Mammary epithelial cell (primary cell): Measurements from ENCODE around the gene RNF208.

ENCODE experiments used
- EZH2 ChIP-seq: IDR thresholded peaks from 2 replicates; pipeline ENCODE4 v1.6.1; 2012; ENCODE audit warnings: low read length, inconsistent platforms, borderline replicate concordance
- TF ChIP-seq, protein P1 (sequence below), 2 donors: IDR thresholded peaks in 1 of 2; conservative IDR thresholded peaks in 1 of 2; 2 replicates each; pipeline ENCODE4 v1.5.1; 2011 to 2012; ENCODE audit warnings: inconsistent platforms in 2 of 2, low read length in 2 of 2, mild to moderate bottlenecking in 2 of 2, control low read depth in 1 of 2, low read depth in 1 of 2; ENCODE audit not compliant: insufficient read depth in 1 of 2; ENCODE audit errors: extremely low read depth in 1 of 2

DNA sequence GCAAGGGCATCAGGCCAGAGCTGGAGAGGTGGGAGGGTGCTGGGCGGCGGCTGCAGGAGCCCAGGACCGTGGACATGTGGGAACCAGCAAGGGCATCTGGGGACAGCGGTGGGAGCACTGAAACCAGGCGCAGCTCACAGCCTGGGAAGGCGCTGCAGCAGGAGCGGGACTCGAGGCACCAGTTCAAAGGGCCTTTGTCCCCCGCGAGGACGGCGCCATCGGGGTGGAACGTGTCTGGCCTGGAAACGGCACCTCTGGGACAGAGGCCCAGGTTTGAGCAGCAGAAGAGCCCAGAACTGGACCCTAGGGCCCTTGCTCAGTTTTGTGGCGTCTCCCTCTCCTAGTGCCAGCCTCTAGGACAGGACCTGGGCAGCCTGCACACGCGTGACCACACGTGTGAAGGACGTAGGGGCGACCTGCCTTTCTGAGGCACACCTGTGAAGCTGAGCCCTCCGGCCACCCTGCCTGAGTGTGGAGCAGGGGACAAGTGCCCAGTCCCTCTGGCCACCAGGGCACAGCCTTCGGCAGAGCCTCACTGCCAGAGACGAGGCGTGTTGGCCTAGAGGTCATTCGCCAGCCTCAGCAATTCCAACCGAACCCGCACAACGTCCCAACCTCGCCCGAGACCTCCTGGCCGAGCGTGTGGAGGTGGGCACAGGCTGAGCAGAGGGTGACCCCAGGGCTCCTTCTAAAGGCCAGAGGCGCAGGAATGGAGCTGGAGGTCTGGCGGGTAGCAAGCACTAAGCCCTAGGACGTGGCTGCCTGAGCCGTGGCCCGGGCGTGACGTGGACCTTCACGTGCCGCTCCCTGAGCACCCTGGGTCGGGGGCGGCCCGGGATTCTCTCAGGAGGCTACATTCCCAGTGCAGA is 48.0 kb downstream of the RNF208 start:
- TF ChIP-seq, protein P1, sequence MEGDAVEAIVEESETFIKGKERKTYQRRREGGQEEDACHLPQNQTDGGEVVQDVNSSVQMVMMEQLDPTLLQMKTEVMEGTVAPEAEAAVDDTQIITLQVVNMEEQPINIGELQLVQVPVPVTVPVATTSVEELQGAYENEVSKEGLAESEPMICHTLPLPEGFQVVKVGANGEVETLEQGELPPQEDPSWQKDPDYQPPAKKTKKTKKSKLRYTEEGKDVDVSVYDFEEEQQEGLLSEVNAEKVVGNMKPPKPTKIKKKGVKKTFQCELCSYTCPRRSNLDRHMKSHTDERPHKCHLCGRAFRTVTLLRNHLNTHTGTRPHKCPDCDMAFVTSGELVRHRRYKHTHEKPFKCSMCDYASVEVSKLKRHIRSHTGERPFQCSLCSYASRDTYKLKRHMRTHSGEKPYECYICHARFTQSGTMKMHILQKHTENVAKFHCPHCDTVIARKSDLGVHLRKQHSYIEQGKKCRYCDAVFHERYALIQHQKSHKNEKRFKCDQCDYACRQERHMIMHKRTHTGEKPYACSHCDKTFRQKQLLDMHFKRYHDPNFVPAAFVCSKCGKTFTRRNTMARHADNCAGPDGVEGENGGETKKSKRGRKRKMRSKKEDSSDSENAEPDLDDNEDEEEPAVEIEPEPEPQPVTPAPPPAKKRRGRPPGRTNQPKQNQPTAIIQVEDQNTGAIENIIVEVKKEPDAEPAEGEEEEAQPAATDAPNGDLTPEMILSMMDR (conservative IDR thresholded peaks at IDR 0.05 in 1 of 2, IDR thresholded peaks at IDR 0.05 in 1 of 2; ENCODE audit: extremely low read depth in 1 of 2, insufficient read depth in 1 of 2, low read depth in 1 of 2, low read length in 2 of 2): no peak
- no peak for TF ChIP-seq EZH2
